ENCODE results near the gene LMBR1L.

DNA sequence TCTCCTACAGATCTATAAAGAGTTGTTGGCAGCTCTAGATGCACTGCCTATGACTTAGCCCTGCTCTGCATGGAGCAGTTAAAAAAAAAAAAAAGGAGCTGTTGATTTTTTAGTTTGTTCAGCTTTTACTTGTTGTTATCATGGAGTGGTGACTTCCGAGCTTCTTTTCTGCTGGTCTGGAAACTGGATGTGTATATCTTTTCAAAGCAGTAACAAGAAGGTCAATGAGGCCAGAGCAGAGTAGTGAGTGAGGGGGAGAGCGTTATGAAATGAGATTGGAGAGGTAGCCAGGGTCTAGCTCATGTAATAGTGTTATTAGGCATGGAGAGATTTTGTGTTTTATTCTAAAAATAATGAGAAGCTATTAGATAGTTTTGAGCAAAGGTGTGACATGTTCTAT lies 33.7 kb upstream of the LMBR1L start:
- TF ChIP-seq CBX5 (IDR thresholded peaks at IDR 0.05; ENCODE audit: low read depth, low read length) (no peak), POLR2A (IDR thresholded peaks at IDR 0.05; ENCODE audit: control extremely low read depth in 1 of 2, low read depth in 2 of 2, low read length in 2 of 2) (no peak), EGR1 (IDR thresholded peaks at IDR 0.05; ENCODE audit: borderline replicate concordance, low read depth, low read length) (no peak), RBBP5 (IDR thresholded peaks at IDR 0.05; ENCODE audit: borderline replicate concordance, low read depth, low read length) (no peak), TAF1 (IDR thresholded peaks at IDR 0.05; ENCODE audit: low read depth, low read length) (no peak), MAFK (IDR thresholded peaks at IDR 0.05; ENCODE audit: low read depth, low read length) (no peak)
- TF ChIP-seq, protein P1, sequence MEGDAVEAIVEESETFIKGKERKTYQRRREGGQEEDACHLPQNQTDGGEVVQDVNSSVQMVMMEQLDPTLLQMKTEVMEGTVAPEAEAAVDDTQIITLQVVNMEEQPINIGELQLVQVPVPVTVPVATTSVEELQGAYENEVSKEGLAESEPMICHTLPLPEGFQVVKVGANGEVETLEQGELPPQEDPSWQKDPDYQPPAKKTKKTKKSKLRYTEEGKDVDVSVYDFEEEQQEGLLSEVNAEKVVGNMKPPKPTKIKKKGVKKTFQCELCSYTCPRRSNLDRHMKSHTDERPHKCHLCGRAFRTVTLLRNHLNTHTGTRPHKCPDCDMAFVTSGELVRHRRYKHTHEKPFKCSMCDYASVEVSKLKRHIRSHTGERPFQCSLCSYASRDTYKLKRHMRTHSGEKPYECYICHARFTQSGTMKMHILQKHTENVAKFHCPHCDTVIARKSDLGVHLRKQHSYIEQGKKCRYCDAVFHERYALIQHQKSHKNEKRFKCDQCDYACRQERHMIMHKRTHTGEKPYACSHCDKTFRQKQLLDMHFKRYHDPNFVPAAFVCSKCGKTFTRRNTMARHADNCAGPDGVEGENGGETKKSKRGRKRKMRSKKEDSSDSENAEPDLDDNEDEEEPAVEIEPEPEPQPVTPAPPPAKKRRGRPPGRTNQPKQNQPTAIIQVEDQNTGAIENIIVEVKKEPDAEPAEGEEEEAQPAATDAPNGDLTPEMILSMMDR (IDR thresholded peaks at IDR 0.05; ENCODE audit: control extremely low read depth in 1 of 3, insufficient read depth in 1 of 3, low read depth in 1 of 3, low read length in 3 of 3), result no peak
- TF ChIP-seq, protein P2, sequence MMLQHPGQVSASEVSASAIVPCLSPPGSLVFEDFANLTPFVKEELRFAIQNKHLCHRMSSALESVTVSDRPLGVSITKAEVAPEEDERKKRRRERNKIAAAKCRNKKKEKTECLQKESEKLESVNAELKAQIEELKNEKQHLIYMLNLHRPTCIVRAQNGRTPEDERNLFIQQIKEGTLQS (IDR thresholded peaks at IDR 0.05; ENCODE audit: insufficient read depth, low read depth, low read length), result no peak

Data from H1 (cell line).